C4-2B (cell line): ENCODE results near the gene CAMTA1.

Source experiments
- ZFX ChIP-seq: fragments of 450-650 bp; IDR thresholded peaks from 2 replicates; pipeline ENCODE4 v1.6.1; 2017
- TF ChIP-seq, protein P1 (sequence below): fragments of 450-650 bp; conservative IDR thresholded peaks from 2 replicates; pipeline ENCODE4 v1.5.1; 2017; ENCODE audit warnings: mild to moderate bottlenecking

DNA sequence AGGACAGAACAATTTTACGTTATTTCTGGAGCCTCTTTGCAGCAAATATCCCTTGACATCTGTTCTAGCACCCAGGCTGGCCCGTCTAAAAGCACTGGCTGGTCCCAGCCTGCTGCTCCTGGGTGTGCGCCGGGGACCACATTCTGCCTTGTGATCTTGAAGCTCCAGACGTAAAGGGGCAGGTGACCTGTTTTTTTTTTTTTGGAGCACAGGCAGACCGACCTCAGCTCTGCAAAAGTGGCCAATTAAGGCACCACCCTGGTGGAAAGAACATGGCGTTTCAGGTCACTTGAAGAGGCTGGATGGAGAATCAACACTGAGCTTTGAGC is 13.8 kb upstream of the CAMTA1 start:
- TF ChIP-seq, protein P1, sequence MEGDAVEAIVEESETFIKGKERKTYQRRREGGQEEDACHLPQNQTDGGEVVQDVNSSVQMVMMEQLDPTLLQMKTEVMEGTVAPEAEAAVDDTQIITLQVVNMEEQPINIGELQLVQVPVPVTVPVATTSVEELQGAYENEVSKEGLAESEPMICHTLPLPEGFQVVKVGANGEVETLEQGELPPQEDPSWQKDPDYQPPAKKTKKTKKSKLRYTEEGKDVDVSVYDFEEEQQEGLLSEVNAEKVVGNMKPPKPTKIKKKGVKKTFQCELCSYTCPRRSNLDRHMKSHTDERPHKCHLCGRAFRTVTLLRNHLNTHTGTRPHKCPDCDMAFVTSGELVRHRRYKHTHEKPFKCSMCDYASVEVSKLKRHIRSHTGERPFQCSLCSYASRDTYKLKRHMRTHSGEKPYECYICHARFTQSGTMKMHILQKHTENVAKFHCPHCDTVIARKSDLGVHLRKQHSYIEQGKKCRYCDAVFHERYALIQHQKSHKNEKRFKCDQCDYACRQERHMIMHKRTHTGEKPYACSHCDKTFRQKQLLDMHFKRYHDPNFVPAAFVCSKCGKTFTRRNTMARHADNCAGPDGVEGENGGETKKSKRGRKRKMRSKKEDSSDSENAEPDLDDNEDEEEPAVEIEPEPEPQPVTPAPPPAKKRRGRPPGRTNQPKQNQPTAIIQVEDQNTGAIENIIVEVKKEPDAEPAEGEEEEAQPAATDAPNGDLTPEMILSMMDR = no peak
- TF ChIP-seq ZFX = no peak
